GM18517 (cell line): ENCODE data around the gene INSL3.

Experiments
- ATAC-seq: cut with Tn5 transposase; IDR thresholded peaks from one replicate; pipeline ENCODE4 v1.9.1; 2021; ENCODE audit warnings: mild to moderate bottlenecking, moderate library complexity; ENCODE audit not compliant: unreplicated experiment

INSL3 gene

DNA sequence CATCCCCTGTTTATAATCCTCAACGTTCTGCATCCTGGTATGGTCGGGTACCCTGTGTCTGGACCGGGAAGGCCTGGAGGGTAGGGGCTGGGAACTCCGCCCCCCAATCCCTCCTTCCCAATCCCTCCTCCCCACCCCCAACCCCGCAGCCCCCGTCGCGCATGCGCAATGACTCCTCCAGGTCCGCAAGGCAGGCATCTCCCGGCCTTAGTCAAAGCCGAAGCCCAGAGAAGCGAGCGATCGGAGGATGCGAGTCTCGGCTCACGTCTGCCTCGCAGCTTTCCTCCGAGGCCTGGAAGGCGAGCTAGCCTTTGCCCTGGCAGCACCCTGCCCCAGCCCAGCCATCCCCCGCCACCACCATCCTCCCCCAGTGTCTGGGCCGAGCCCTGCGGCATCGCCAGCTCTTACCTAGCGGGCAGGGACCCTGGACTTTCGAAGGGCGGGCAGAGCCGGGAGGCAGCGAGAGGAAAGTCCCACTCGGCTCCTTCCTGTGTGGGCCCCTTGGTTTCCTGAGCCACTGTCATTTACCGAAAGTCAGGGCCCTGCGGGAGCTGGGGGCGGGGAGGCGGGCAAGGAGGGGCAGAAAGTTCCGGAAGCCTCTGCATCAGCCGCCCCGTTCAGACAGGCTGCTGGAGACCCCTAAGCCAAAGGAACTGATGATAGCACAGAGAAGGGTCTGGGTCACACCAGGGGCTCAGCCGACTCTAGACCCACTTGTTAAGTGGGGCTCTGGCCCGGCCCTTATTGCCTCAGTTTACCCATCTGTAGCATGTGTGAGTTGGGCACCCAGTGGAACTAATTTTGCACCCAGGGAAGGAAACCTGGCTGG, 26.4 kb upstream of the INSL3 start, which contains the start of gene JAK3:
Gene JAK3, minus strand, starts transcription at position 445 of the 829 bp plus-strand sequence. CDS start 3,565 bp downstream, outside the sequence.
- ATAC-seq: no peak

DNA sequence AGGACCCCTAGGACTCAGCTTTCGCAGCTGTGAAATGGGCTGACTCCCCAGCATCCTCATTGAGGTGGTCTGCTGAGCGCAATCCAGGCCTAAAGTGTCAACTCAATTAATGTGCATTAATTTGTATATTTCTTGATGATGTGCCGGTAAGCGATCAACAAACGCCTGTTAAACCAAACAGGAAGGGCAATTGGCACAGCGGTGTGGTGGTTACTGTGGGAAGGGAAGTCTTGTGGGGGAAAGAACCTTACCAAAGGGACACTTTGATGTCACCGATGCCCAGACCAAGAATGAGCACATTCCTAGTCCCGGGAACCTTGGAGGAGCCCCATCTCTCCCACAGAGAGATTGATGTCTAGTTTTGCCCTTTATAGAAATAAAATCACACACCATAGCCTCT, 24.8 kb upstream of the INSL3 start:
- ATAC-seq: no peak

DNA sequence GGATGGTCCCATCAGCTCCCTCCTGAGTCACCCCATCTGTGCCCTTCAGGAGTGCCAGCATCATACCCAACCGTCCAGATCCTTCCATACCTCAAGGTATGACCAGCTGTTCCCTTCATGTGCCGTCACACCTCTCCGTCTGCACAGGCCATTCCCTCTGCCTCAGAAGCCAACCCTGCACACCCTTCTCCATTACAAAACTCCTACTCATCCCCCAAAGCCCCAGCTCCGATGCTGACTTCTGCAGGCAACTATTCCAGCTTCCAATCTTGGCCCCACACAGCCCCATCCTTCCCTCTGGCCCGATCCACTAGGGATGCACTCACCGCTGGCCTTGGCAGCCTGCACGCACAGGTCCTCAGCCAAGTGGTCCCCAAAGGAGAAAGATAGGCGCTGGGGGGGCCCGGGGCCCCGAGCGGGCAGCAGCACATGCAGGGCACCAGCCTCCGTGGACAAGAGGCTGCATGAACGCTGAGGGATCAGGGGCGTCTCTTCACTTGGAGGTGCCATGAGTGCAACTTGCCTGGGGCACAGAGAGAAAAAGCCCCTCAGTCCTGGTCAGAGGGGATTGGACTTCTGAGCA, 22.7 kb upstream of the INSL3 start:
- ATAC-seq: no peak

DNA sequence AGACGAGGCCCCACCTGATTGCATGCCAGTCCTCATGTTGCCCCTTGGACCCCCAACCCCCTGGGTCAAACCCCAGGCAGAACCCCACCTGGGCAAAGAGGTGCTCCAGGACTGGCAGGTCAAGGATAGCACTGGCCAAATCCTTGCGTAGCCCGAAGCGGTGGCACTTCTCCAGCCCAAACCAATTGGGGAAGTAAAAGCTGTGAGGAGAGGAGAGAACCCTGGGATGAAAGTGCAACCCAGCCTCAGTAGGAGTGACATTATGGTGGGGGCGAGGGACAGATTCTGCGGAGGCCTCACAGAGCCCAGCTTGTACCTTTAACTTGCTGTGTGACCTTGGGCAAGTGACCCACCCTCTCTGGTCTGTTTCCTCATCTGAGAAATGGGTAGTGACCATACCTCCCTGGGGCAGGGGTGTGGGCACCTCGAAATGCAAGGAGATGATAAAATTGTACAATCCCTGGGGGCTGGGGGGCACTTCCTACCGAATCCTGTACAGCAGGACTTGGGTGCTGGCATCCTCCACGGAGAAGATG, 22.0 kb upstream of the INSL3 start:
- no peak for ATAC-seq

DNA sequence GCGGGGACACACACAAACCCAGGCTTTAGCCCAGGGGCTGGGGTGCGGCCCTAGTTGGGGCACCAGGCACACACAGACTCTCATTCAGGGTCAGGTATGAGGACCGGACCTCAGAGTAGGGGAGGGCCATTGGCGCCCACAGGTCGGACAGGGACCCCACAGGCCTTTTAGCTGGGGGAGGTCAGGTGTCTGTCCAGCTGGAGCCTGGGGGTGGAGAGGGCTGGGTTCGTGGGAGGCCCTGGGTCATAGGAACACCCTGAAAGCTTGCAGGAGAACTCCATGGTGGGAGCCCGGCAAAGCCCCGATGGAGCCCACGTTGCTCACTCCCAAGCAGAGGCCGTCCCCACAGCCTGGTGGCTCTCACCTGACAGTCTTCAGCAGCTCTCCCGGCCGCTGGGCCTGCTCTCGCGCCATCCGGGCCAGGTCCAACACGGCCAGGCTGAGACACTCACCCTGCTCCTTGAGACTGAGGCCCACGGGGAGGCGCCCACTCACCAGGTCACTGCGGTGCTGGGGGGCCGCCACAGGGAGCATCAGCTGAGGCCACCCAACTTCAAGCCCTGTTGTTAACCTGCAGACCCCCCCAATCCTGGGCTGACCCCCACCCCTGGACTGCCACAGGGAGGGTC, 21.5 kb upstream of the INSL3 start:
- ATAC-seq: no peak

DNA sequence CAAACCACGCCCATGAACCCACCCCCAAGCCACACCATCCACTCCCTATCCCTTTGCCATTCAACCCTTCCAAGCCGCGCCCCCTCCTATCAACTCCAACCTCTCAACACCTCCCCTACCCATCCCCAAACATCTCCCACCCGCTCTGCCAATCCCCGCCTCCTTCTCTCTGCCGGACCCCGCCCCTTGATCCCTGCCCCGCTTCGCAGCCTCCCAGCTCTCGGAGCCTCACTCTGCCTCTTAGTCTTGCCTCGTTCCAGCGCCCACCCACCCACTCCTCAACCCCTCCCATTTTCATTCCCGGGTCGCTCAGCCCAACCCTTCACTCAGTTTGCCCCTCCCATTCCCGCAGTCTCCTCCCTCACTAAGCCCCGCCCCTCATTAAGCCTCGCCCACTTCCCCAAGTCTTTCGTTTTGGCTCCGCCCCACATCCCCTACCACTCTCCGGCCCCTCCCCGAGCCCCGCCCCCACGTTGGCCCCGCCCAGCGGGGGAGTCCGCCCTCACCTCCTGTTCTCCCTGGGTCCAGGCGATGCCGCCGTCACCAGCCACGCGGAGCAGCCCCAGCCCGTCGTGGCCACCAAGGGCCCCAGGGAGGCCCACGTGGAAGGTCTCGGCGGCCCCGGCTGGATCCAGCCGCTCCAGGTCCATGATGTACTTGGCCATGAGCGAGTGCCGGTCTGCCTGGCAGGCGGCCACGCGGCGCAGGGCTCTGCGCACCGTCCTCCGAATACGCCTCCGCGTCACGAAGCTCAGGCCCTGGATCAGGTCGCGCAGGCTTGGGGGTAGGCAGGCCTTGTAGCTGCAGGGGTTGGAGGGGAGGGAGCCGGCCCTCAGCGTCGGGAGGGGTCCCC, 20.7 kb upstream of the INSL3 start:
- no peak for ATAC-seq

DNA sequence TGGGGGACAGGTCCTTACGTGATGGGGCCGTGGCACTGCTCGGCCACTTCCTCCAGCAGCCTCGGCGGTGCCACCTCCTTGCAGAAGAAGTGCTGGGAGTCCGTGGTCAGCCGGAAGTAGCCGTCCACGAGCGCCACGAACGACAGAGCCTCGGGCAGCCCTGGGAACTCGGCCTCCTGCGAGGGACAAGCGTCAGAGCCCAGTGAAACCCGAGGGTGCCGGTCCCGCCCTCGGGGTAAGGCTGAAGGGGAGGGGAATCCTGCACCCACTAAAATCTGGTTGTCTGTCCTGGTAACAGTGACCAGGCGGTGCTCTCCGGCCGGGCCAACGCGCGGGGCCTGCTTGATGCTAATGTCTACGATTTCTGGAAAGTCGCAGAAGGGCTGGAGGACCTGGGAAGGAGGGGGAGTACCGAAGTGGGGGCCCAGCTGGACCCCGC, 20.1 kb upstream of the INSL3 start:
- no peak for ATAC-seq

DNA sequence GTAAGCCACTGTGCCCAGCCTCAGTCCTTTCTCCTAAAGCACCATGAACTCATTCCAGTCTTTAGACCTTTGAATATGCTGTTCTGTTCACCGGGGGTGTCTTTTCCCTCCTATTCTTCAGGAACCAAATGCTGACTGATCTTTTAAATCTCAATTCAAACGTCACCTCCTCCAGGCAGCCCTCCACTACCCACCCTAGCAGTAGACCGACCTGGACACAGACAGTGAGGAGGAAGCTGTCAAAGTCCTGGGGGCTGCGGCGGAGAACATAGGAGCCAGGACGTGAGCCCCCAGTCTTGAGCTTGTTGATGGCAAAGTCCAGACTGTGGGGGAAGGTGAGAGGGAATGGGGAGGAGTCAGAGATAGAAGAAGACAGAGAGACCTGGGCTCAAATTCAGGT, 18.7 kb upstream of the INSL3 start:
- no peak for ATAC-seq

DNA sequence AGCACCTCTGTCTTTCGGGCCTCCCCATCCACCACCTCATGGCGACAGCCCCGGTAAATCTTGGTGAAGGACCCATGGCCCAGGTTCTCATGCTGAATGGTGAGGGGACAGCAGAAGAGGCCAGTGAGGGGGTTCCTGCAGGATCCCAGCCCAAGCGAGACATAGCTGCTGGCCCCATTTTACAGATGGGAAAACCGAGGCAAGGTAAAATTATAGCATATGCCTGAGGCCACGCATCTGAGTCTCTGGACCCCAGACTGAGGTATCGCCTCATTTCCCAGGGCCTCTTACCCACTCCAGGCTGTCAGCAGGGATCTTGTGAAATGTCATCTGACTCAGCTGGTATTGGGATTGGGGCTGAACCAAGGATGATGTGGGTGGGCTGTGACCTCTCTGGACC, 16.7 kb upstream of the INSL3 start:
- ATAC-seq: no peak

DNA sequence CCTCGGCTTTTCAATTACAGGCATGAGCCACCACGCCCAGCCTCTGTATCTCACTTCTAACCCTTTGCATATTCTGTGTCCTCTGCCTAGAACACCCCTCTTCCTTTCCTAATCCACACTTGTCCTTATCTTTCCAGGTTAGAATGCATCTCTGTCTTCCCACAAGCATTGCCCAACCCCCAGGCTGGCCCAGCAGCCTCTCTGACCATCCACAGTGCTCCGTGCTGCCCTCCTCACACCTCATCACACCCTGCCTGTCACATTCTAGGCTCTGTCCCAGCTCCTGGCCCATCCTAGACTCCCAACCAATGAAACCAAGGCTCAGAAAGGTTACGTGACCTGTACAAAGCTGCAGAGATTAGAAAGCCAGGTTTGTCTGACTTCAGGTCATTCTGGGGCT, 15.2 kb upstream of the INSL3 start:
- no peak for ATAC-seq

DNA sequence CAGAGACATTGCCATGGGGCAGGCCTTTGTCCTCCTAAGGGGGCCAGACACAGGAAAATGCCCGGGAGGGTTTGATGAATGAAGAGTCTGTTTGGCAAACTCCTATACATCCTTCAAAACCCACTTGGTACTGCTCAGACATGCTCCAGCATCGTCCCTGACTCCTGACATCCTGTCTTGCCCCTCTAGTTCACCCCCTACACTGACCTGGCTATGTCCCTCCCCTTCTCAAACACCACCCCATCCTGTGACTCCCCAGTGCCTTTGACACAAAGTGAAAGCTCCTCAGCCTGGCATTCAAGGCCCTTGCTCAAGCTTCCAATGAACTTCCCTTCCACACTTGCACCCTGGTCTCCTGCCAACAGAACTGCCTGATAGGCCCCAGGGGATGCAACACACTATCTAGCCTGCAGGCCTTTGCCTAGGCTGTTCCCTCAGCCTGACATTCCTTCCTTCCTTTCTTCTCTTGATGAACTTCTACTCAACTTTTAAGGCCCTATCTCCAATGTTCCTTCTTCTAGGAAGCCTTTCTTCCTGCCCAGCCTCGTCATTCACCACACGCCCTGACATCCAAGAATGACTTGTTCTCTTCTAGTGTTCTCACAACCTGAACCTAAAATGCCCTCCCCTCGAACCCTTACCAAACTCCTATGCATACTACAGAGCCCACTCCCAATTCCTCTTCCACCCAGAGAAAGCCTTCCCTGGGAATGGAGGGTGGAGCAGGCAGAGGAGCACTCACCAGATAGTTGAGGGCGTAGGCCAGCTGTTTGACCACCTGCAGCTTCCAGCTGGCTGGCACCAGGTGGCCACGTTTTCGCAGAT, 14.1 kb upstream of the INSL3 start:
- ATAC-seq: no peak

DNA sequence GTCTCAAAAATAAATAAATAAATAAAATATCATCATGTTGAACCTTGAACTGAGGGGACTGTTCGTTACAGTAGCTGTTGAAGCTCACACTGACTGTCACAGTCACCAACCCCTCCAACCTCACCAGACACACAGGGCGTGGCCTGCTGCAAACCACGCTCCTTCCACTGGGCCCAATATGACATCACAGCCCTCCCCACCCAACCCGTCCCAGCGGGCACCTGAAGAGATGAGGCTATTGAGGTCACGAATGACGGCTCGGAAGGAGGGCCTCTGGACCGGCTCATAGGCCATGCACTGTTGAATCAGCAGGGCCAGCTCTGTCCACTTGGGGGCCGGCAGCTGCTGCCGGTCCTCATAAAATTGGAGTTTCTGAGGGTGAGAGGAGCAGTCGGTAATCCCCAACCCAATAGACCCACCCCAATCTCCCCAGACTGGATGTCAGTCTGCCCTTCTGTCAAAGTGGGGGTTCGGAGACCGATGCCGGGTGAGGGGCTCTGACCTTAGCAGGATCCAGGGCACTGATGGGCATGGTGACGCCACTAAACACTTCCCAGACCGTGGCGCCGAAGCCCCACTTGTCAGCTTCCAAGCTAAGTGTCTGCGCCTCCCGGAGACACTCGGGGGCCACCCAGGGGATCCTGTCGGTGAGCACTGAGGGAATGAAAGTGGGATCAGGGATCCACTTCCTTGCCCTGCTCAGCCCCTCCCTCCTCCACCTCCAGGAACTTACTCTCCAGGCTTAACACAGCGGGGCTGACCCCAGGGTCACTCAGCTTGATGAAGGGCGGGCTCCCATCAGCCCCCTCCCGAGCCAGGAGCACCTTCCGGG, 13.2 kb upstream of the INSL3 start:
- no peak for ATAC-seq

DNA sequence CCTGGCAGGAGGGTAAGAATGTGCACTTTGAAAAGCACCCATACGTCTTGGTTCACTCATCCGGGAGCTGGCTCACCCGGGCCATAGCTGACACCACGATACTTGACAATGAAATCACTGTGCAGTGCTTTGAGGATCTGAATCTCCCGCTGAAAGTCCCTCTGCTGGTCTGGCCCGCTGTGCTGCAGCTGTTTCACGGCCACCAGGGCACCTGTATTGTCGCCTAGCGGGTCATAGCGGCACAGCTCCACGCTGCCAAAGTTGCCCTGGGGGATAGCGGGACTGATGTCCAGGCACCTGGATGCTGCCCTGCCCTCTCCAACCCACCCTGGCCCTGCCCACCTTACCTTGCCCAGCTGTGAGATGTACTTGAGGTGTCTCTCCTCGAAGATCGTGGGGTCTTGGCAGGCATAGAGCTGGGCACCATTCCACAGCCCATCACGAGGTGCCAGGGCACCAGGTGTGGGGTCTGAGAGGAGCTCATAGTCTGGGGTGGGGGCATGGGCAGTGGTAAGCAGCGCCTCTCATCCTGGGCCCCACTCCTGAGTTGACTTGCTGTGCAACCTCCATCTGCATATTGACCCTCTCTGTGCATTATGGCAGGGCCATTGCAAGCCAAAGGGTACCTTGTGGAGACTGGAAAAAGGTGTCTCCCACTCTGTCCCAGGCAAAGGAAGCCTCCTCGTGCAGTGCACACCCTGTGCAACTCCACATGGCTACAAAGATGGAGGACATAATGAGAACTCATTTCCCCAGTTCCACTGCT, 11.3 kb upstream of the INSL3 start:
- ATAC-seq: no peak

DNA sequence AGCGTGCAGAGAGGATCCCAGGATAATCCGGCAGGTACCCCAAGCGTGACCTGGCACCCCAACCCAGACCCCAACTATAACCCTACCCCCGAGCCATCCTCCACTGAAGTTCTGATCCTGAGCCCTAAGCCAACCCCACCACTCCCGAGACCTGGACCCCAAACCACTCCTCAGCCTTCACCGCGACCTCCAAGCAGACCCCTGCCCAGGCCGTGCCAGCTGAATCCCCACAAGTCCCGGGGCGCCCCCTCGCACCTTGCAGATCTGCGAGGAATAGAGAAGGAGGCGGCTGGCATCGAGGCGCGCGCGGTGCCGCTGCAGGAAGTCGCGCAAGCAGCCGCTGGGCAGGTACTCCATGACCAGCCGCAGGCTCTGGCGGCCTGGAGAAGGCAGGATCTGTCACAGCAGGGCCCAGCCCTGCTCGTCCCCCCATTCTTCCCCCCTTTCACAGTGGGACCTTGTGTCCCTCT, 10.1 kb upstream of the INSL3 start:
- no peak for ATAC-seq

DNA sequence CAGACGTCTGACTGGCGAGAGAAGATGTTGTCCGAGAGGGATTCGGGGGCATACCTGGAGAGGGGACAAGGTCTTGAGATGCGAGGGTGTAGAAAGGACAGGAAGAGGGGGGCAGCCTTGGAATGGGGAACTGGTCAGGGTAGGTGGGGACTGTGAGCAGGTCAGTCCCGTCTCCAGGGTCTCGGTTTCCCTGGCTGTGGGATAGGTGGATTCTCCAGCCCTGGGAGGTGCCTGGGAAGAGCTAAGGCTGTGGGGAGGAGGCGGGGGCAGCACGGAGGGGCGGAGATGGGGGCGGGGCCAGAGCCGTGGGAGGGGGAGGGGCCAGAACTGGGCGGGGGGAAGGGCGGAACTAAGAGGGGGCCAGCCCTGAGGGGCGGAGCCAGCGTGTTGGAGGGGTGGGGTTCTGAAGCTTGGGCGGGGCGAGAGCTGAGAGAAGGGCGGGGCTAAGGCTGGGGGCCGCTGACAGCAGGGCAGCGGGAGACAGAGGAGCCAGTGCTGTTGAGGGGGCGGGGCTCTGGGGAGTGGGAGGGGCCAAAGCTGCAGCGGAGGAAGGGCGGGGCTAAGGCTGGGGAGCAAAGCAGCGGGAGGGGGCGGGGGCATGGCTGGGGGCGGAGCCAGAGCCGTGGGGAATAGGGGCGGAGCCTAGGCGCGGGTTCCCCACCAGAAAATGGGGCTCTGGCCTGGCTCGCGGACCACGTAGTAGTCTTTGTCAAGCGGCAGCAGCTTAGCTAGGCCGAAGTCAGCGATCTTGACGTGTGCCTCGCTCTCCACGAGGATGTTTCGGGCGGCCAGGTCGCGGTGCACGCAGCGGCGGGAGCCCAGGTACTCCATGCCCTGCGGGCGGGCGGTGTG, 9.5 kb upstream of the INSL3 start:
- no peak for ATAC-seq

DNA sequence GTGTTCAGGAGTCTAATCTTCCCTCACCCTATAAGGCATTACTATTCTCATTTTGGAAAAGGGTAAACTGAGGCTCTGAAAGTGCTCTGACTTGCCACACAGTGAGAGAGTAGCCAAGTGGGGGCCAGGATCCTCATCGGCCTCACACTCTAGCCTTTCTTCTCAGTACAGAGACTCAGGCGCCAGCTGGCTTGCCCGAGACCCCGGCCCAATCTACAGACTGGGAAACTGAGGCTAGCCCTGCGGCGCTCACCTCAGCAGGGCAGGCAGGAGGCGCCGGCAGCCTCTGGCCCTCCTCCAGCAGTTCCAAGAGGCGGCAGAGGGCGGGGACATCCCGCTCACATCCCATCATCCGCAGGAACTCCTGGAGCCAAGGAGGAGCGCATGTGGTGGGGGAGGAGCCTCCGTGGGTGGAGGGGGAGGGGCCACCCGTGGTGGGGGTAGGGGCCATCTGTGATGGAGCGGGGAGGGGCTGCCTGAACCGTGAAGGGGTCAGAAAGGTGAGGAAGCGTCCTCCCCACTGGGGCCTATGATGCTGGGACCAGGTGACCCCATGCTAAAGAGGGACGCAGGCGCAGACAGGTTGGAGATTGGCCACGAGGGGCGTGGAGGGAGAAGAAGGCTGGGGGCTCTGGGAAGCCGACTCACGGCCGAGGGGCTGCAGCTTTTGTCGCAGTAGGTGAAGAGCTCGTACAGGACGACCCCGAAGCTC, 8.7 kb upstream of the INSL3 start:
- no peak for ATAC-seq
